ENCODE results near the gene PPP1R9A. TPM values are rescaled to one million over a fixed set of nuclear protein-coding genes. Genes with fewer than 3 reads are reported as not detected.

Gene PPP1R9A
- total and polyA plus RNA-seq, 12 donors, result 1.4 to 41.9 (median 29.1) TPM

DNA sequence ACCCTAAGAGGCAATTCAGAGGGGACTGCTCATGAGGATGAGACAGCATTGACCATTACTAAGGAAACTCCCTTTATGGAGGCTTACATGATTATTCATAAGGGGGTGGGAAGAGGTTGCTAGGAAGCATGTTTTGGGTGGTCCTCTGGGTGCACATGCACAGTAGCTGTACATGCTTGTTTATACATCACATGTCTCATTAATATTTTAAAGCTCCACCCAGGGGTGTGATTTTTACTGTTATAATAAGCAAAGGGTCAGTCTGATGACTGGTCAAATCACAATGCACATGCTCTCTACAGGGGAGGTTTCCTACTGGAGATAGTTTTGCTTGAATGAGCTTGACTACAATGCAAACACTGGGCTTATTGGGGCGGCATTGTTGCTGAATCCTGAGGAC, 23.8 kb upstream of the PPP1R9A start:
- TF ChIP-seq, protein P1, sequence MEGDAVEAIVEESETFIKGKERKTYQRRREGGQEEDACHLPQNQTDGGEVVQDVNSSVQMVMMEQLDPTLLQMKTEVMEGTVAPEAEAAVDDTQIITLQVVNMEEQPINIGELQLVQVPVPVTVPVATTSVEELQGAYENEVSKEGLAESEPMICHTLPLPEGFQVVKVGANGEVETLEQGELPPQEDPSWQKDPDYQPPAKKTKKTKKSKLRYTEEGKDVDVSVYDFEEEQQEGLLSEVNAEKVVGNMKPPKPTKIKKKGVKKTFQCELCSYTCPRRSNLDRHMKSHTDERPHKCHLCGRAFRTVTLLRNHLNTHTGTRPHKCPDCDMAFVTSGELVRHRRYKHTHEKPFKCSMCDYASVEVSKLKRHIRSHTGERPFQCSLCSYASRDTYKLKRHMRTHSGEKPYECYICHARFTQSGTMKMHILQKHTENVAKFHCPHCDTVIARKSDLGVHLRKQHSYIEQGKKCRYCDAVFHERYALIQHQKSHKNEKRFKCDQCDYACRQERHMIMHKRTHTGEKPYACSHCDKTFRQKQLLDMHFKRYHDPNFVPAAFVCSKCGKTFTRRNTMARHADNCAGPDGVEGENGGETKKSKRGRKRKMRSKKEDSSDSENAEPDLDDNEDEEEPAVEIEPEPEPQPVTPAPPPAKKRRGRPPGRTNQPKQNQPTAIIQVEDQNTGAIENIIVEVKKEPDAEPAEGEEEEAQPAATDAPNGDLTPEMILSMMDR (IDR thresholded peaks at IDR 0.05), result no peak

DNA sequence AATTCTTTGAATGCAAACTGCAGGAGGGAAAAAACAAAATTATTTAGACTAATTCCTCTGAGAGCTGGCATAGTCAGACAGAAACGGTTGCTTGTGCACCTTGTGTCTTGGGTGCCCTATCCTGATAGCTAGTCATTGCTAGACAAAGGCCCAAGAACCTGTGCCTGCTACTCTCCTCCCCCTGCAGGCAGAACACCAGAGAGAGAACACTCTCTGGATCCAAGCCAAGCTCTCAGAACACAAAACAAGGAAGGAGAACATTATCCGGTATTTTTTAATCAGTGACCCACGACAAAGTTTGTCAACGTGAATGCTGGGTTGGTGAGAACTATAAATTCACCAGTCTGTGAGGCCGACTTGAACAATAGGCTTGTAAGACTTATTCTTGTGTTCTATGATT, 18.8 kb upstream of the PPP1R9A start:
- no peaks in the 10 kb centered on the region for H3K36me3 ChIP-seq
- ATAC-seq (peak in 7 of 8 donors; percentile 39 to 83 (median 81)), DNase-seq (peak in 1 of 2 donors; percentile 46)
- H3K4me3 ChIP-seq, result no peak overlapping the region
- 15 to 31% methylated on average over 5 of the region's 5 CpGs for WGBS, 2 donors
- no peaks in the 10 kb centered on the region for H3K9me3 ChIP-seq
- peak overlapping the region in 4 of 10 donors; percentile 4 to 42 (median 15) for H3K27ac ChIP-seq
- TF ChIP-seq, protein P1 (IDR thresholded peaks at IDR 0.05), result peak in 6 of 9 donors; percentile 27 to 59 (median 38)
- H3K4me1 ChIP-seq, result peaks cover 0 to 23% (median 12%) of the 10 kb centered on the region in 9 donors
- intact Hi-C loops (cut with DNase I), result no loop called here
- H3K27me3 ChIP-seq, result no peaks in the 10 kb centered on the region

More for the DNA sequence above, 23.8 kb upstream of the PPP1R9A start:
- Histone ChIP-seq H3K4me1 (peaks cover 0 to 7% (median 5%) of the 10 kb centered on the region in 9 donors), H3K36me3 (no peaks in the 10 kb centered on the region), H3K27me3 (no peaks in the 10 kb centered on the region), H3K27ac (no peak overlapping the region), H3K9me3 (peaks cover 0 to 2% (median 0%) of the 10 kb centered on the region in 11 donors), H3K4me3 (no peak overlapping the region)
- 88 to 96% methylated on average over 1 of the region's 1 CpG for WGBS, 2 donors
- ATAC-seq (no peak), DNase-seq (no peak)
- intact Hi-C loops (cut with DNase I), result no loop called here

DNA sequence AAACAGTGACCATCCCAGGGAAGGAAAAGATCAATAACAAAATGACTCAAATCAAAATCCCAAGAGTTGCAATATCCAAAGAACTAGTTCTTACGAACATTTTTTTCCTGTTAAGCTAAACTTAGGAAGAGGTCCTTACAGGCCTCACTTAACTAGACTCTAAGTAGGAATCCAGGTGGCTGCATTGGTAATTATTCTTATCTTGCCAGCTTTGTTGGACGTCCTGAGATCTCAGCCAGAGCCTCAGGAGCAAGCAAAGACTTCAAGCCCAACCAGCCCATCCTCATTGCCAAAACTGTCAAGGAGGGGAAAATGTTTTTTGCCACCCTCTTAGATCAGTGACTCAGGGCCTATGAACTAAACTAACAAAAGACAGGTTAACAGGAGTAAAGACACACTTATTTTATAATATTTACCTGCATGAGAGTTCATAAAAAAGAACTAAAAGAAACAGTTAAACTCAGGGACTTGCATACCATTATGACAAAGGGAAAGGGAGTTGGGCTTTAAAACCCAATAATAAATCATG, 18.3 kb upstream of the PPP1R9A start:
- no peaks in the 10 kb centered on the region for H3K36me3 ChIP-seq
- no peaks in the 10 kb centered on the region for H3K9me3 ChIP-seq
- peak in 1 of 8 donors; percentile 22 for ATAC-seq
- WGBS, 2 donors, result 44 to 48% methylated on average over 2 of the region's 2 CpGs
- no peak for DNase-seq
- TF ChIP-seq, protein P1 (IDR thresholded peaks at IDR 0.05), result no peak
- H3K4me1 ChIP-seq, result peaks cover 0 to 23% (median 12%) of the 10 kb centered on the region in 9 donors
- intact Hi-C loops (cut with DNase I), result no loop called here
- H3K27ac ChIP-seq, result peak overlapping the region in 4 of 10 donors; percentile 4 to 42 (median 15)
- no peak overlapping the region for H3K4me3 ChIP-seq
- H3K27me3 ChIP-seq, result no peaks in the 10 kb centered on the region

DNA sequence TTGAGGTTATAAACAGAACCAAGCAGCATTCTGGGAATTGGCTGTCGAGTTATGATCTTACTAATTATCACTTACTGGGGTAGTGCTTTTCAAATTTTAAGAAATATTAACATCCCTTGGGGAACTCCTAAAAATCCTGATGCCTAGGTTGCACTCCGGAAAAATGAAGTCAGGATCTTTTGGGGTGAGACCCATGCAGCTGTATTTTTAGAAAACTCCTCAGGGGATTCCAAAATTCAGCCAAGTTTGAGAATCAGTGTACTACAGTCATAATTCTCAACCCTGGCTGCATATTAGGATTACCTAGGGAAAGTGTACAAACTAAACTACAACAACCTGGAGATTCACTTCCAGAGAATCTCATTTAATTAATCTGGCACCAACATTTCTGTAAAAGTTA, 17.2 kb upstream of the PPP1R9A start:
- intact Hi-C loops (cut with DNase I), result no loop called here
- ATAC-seq (no peak), DNase-seq (no peak)
- no peaks in the 10 kb centered on the region for H3K36me3 ChIP-seq
- 69 to 73% methylated on average over 2 of the region's 2 CpGs for WGBS, 2 donors
- peaks cover 0 to 23% (median 12%) of the 10 kb centered on the region in 9 donors for H3K4me1 ChIP-seq
- H3K4me3 ChIP-seq, result no peak overlapping the region
- H3K27me3 ChIP-seq, result no peaks in the 10 kb centered on the region
- no peaks in the 10 kb centered on the region for H3K9me3 ChIP-seq
- H3K27ac ChIP-seq, result no peak overlapping the region
- TF ChIP-seq, protein P1 (IDR thresholded peaks at IDR 0.05), result no peak

All from heart right ventricle (tissue), 16 donors.